ENCODE data around the gene AIRE. TPM values are rescaled to one million over a fixed set of nuclear protein-coding genes. Genes with fewer than 3 reads are reported as not detected.
"Not testable (repeated sequence)": the region's sequence is repeated elsewhere in the genome, so short reads cannot be mapped to it uniquely, and the experiment has no call there.

The AIRE gene
- total RNA-seq, result under 1 TPM in 1 of 4 donors, not detected in 3; 0.21 TPM

GRCh38 chr21:44285138-44285992, at the start of gene AIRE:
Gene AIRE (plus strand): TSS chr21:44285876. CDS start chr21:44286007, 131 bp downstream.
- TF ChIP-seq POLR2A (IDR thresholded peaks at IDR 0.05), result no peak
- no peak for TF ChIP-seq CTCF (IDR thresholded peaks at IDR 0.05)
- intact Hi-C loops (cut with DNase I; ENCODE audit: low total_unique reads), result no loop called here
- no peaks in the 10 kb centered on the region for H3K36me3 ChIP-seq
- H3K27ac ChIP-seq, result no peak within 1 kb of the TSS
- H3K27me3 ChIP-seq, result no peaks in the 10 kb centered on the region
- H3K9me3 ChIP-seq, result no peaks in the 10 kb centered on the region
- H3K4me1 ChIP-seq, result no peaks in the 10 kb centered on the region
- H3K4me3 ChIP-seq, result no peak within 1 kb of the TSS
- no peak for DNase-seq

GRCh38 chr21:44240353-44240752, 45.3 kb upstream of the AIRE start:
- H3K36me3 ChIP-seq; H3K27ac ChIP-seq; H3K9me3 ChIP-seq; H3K4me3 ChIP-seq; H3K27me3 ChIP-seq; intact Hi-C loops (cut with DNase I; ENCODE audit: low total_unique reads); DNase-seq; H3K4me1 ChIP-seq: not testable (repeated sequence)

- H3K4me1 ChIP-seq; H3K4me3 ChIP-seq; H3K27me3 ChIP-seq; DNase-seq; H3K36me3 ChIP-seq; H3K9me3 ChIP-seq; H3K27ac ChIP-seq; intact Hi-C loops (cut with DNase I; ENCODE audit: low total_unique reads): not testable (repeated sequence)
Observed at GRCh38 chr21:44240842-44241241, 44.8 kb upstream of the AIRE start, which contains the start of gene ICOSLG. Gene ICOSLG (minus strand): TSS chr21:44240943. CDS start chr21:44240817, 126 bp downstream.

GRCh38 chr21:44241281-44241680, 44.4 kb upstream of the AIRE start:
- H3K36me3 ChIP-seq; H3K27me3 ChIP-seq; H3K27ac ChIP-seq; H3K4me1 ChIP-seq; DNase-seq; H3K4me3 ChIP-seq; H3K9me3 ChIP-seq; intact Hi-C loops (cut with DNase I; ENCODE audit: low total_unique reads): not testable (repeated sequence)

- H3K4me3 ChIP-seq; H3K27me3 ChIP-seq; intact Hi-C loops (cut with DNase I; ENCODE audit: low total_unique reads); H3K9me3 ChIP-seq; H3K27ac ChIP-seq; H3K36me3 ChIP-seq; DNase-seq; H3K4me1 ChIP-seq: not testable (repeated sequence)
Observed at GRCh38 chr21:44243980-44244379, 41.7 kb upstream of the AIRE start.

GRCh38 chr21:44247904-44248303, 37.8 kb upstream of the AIRE start:
- H3K36me3 ChIP-seq; H3K9me3 ChIP-seq; H3K27ac ChIP-seq; H3K27me3 ChIP-seq; H3K4me1 ChIP-seq; DNase-seq; intact Hi-C loops (cut with DNase I; ENCODE audit: low total_unique reads); H3K4me3 ChIP-seq: not testable (repeated sequence)

- H3K36me3 ChIP-seq; DNase-seq; H3K4me1 ChIP-seq; H3K27ac ChIP-seq; H3K4me3 ChIP-seq; H3K9me3 ChIP-seq; H3K27me3 ChIP-seq; intact Hi-C loops (cut with DNase I; ENCODE audit: low total_unique reads): not testable (repeated sequence)
Observed at GRCh38 chr21:44249204-44250037, 36.3 kb upstream of the AIRE start.

All from uterus (tissue), 4 donors.